Skeletal muscle tissue (tissue), 4 donors: ENCODE results near the gene OR52K2. TPM values are rescaled to one million over a fixed set of nuclear protein-coding genes. Genes with fewer than 3 reads are reported as not detected.
"Not testable (repeated sequence)": the region's sequence is repeated elsewhere in the genome, so short reads cannot be mapped to it uniquely, and the experiment has no call there.

ENCODE experiments used
- H3K27ac ChIP-seq: one replicate; pipeline ENCODE4 v1.7.0; 2013; ENCODE audit warnings: mild to moderate bottlenecking, low read depth, low read length, inconsistent platforms
- H3K27me3 ChIP-seq, 3 donors: one replicate each; pipeline ENCODE4 v1.7.0; 2013; ENCODE audit warnings: low read length in 3 of 3; ENCODE audit not compliant: control insufficient read depth in 3 of 3, insufficient read depth in 3 of 3
- H3K36me3 ChIP-seq, 3 donors: one replicate each; pipeline ENCODE4 v1.7.0; 2013; ENCODE audit warnings: low read length in 3 of 3; ENCODE audit not compliant: control insufficient read depth in 3 of 3, insufficient read depth in 3 of 3
- H3K4me1 ChIP-seq, 3 donors: one replicate each; pipeline ENCODE4 v1.7.0; 2013; ENCODE audit warnings: low read length in 3 of 3, mild to moderate bottlenecking in 3 of 3; ENCODE audit not compliant: control insufficient read depth in 3 of 3, insufficient read depth in 3 of 3
- H3K4me3 ChIP-seq, 3 donors: one replicate each; pipeline ENCODE4 v1.7.0; 2013; ENCODE audit warnings: low read length in 3 of 3
- H3K9ac ChIP-seq, 3 donors: one replicate each; pipeline ENCODE4 v1.7.0; 2013; ENCODE audit warnings: low read length in 3 of 3, mild to moderate bottlenecking in 3 of 3, moderate library complexity in 2 of 3, low read depth in 1 of 3
- H3K9me3 ChIP-seq, 3 donors: one replicate each; pipeline ENCODE4 v1.7.0; 2013; ENCODE audit warnings: low read length in 3 of 3; ENCODE audit not compliant: control insufficient read depth in 3 of 3
- total RNA-seq: library from RNA; depleted of rRNA; stranded (reverse); fragments of >200 nt; gene quantifications from one replicate; pipeline ENCODE4 v1.2.3, GENCODE V29; 2014
- donor health status: Osteomylitis.

Gene OR52K2
- total RNA-seq, 1 donor from 2014 or later = not detected

DNA sequence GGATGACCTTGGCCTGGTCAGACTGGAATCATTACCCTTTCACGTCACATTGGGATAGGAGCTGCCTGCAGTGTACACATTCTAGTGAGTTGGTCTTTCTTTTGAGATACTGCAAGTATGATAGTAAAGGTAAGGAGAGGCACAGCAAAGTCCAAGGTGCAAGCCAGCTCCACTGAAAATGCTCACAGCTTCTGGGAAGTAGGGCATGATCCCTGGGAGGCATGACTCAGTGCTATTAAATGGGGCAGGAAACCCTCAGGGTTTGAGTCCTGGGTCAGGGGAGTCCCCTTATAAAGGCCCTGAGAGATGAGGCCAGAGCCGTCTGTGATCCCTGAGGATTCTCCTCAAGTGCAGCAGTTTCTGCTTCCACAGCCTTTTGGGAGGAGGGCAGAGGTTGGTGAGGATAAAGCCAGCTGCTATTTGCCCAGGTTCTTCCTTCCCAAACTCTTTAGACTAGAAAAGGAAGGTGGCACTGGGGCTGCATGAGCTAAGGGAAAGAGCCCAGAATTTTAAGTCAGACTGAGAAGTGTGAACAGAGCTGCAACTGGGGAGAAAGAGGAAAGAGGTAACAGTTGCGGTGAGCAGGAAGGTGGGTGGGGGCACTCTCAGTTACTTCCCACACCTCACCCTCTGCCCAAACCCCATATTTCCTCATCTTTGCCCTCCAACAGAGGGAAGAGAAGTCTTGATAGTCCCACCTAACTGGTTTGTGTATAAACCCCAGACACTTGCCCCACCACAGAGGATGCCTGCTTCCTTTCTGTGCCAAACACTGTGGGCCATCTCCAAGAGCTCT lies 18.9 kb downstream of the OR52K2 start:
- Histone ChIP-seq H3K4me3 (no peak overlapping the region), H3K9ac (no peak overlapping the region), H3K27ac (no peak overlapping the region), H3K9me3 (no peaks in the 10 kb centered on the region), H3K36me3 (no peaks in the 10 kb centered on the region), H3K27me3 (no peaks in the 10 kb centered on the region), H3K4me1 (no peaks in the 10 kb centered on the region)

GRCh38 chr11:4479644-4480043 lies 30.5 kb downstream of the OR52K2 start:
- Histone ChIP-seq H3K27me3 (no peaks in the 10 kb centered on the region), H3K9ac (no peak overlapping the region), H3K27ac (no peak overlapping the region), H3K4me1 (no peaks in the 10 kb centered on the region), H3K9me3 (no peaks in the 10 kb centered on the region), H3K36me3 (no peaks in the 10 kb centered on the region), H3K4me3 (no peak overlapping the region)

DNA sequence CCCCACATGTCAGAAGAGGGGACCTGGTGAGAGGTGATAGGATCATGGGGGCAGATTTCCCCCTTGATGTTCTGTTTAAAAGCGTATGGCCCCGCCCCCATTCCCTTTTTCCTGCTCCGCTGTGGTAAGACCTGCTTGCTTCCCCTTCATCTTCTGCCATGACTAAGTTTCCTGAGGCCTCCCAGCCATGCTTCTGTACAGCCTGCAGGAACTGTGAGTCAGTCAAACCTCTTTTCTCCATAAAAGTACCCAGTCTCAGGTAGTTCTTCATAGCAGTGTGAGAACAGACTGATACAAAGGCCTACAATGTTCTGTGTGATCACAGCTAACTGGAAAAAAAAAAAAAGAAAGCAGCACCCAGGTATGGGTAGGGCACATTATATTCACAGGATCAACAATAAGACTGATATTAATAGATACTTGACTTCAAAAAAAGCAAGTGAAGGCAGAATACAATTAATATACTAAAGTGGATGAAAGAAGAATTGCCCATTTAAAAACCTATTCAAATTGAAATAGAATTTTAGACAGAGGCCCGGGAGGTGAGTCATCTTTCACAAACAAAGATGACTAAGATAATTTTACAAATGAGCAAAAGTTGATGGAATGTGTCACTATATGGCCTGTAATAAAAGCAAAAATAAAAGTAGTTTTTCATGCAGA lies 31.6 kb downstream of the OR52K2 start:
- Histone ChIP-seq H3K4me3 (no peak overlapping the region), H3K36me3 (no peaks in the 10 kb centered on the region), H3K9ac (no peak overlapping the region), H3K9me3 (no peaks in the 10 kb centered on the region), H3K27ac (no peak overlapping the region), H3K4me1 (no peaks in the 10 kb centered on the region), H3K27me3 (no peaks in the 10 kb centered on the region)

DNA sequence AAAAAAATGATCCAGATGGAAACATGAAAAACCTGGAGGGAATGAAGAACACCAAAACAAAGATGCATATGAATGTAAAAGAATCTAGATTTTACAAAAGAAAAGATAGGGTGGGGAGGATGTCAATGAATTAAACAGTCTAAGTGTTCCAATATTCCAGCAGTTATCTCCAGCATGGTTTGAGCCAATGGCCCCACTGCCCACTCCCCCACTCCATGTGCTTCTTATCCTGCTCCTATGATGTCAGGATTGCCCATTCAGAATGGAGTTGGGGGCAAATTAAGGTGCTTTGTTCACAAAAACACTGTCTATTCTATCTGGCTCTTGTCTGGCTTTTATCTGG lies 32.1 kb downstream of the OR52K2 start:
- Histone ChIP-seq H3K4me3 (no peak overlapping the region), H3K27ac (no peak overlapping the region), H3K36me3 (no peaks in the 10 kb centered on the region), H3K9ac (no peak overlapping the region), H3K4me1 (no peaks in the 10 kb centered on the region), H3K27me3 (no peaks in the 10 kb centered on the region), H3K9me3 (no peaks in the 10 kb centered on the region)

GRCh38 chr11:4482445-4482844 lies 33.4 kb downstream of the OR52K2 start, which contains the start of gene OR52K1:
Gene OR52K1 (plus strand): TSS chr11:4482646. CDS start chr11:4488901, 6,255 bp downstream.
- H3K27me3 ChIP-seq = no peaks in the 10 kb centered on the region
- no peaks in the 10 kb centered on the region for H3K36me3 ChIP-seq
- H3K4me1 ChIP-seq = no peaks in the 10 kb centered on the region
- no peak within 1 kb of the TSS for H3K9ac ChIP-seq
- no peaks in the 10 kb centered on the region for H3K9me3 ChIP-seq
- no peak within 1 kb of the TSS for H3K4me3 ChIP-seq
- no peak within 1 kb of the TSS for H3K27ac ChIP-seq

DNA sequence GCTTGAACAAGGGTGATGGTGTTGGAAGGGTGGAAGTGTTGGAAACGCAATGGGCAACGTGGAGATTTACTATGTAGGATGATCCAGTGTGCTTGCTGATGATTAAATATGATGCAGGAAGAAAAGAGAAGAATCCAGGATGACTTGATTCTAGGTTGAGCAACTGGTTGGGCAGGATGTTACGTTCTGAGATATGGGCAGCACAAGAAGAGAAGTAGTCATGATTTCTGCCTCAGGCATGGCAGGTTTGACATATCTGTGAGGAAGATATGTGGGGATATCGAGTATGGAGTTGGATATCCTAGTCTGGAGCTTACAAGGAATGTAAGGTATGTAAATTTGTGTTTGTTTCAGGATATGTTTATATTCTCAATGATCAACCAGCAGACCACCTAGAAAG lies 35.2 kb downstream of the OR52K2 start:
- no peak overlapping the region for H3K27ac ChIP-seq
- H3K4me1 ChIP-seq = no peaks in the 10 kb centered on the region
- no peak overlapping the region for H3K4me3 ChIP-seq
- no peaks in the 10 kb centered on the region for H3K27me3 ChIP-seq
- no peaks in the 10 kb centered on the region for H3K36me3 ChIP-seq
- no peaks in the 10 kb centered on the region for H3K9me3 ChIP-seq
- H3K9ac ChIP-seq = no peak overlapping the region

GRCh38 chr11:4491405-4491804 lies 42.3 kb downstream of the OR52K2 start:
- not testable (repeated sequence) for H3K27ac ChIP-seq, H3K36me3 ChIP-seq, H3K27me3 ChIP-seq, H3K9me3 ChIP-seq, H3K4me3 ChIP-seq, H3K9ac ChIP-seq, H3K4me1 ChIP-seq

DNA sequence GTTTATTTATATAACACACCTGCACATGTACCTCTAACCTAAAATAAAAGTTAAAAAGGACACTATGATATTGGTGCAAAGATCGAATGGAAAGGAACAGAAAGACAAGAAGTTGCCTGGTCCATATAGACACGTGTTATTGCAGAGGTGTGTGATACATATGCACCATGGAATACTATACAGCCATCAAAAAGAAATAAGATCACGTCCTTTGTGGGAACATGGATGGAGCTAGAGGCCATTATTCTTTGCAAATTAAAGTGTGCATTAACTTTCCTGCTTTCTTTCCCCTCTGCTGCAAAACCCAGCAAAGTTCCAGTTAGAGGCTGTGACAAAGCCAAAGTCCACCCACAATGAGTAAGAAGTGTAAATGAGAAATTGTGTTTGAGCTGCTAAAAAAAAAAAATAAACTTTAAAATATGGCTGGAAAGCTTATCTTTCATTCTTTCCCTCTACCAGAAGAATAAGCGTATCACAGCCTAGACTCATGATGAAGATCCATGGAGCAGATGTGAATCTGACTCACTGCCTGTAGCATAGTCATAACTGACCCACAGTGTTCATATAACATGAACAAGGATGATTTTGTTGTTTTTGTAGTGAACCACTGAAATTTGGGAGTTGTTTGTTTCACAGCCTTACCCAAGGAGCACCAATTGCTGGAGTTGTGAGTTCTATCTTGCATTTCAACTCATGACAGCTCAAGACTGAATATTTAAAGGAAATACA lies 42.9 kb downstream of the OR52K2 start:
- Histone ChIP-seq H3K9me3 (no peaks in the 10 kb centered on the region), H3K4me1 (no peaks in the 10 kb centered on the region), H3K36me3 (no peaks in the 10 kb centered on the region), H3K9ac (no peak overlapping the region), H3K27ac (no peak overlapping the region), H3K4me3 (no peak overlapping the region), H3K27me3 (peaks cover 0 to 4% (median 0%) of the 10 kb centered on the region in 3 donors)

GRCh38 chr11:4493480-4493818 lies 44.4 kb downstream of the OR52K2 start:
- no peaks in the 10 kb centered on the region for H3K9me3 ChIP-seq
- peaks cover 0 to 6% (median 0%) of the 10 kb centered on the region in 3 donors for H3K27me3 ChIP-seq
- H3K36me3 ChIP-seq = no peaks in the 10 kb centered on the region
- no peak overlapping the region for H3K4me3 ChIP-seq
- H3K4me1 ChIP-seq = no peaks in the 10 kb centered on the region
- no peak overlapping the region for H3K9ac ChIP-seq
- H3K27ac ChIP-seq = no peak overlapping the region

DNA sequence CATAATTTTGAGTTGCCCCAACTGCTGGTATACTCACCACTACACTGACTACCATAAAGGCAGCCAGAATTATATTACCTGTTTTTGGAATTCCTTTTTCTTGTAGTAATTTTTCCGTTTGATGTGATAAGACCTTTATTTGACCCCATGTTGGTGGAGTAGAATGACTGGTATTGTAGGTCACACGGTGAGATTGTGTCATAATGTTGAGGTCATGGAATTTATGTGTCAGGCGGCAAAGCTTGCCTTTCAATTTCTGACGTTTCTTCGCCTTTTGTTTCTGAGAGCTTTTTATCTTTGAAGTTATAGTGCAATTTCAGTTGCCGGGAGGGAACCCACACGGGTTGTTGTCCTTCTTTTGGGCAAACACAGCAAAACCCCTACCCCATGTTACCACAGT lies 46.4 kb downstream of the OR52K2 start:
- H3K9ac ChIP-seq = no peak overlapping the region
- H3K9me3 ChIP-seq = no peaks in the 10 kb centered on the region
- no peak overlapping the region for H3K4me3 ChIP-seq
- no peaks in the 10 kb centered on the region for H3K4me1 ChIP-seq
- H3K27me3 ChIP-seq = peaks cover 0 to 6% (median 0%) of the 10 kb centered on the region in 3 donors
- H3K27ac ChIP-seq = no peak overlapping the region
- H3K36me3 ChIP-seq = no peaks in the 10 kb centered on the region
